ENCODE results near the gene CLEC4M.

CLEC4M gene

DNA sequence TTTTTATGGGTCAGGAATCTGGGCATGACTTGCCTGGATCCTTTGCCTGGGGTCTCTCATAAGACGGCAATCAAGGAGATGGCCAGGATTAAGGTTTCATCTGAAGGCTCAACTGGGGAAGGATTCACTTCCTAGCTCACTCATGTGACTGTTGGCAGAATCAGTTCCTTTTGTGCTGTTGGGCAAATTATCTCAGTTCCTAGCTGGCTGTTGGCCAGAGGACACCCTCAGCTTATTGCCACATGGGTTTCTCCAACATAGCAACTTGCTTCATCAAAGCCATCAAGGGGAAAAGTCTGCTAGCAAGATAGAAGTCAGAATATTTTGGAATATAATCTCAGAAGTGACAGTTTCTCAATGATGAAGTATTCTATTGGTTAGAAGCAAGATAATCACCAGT, 54.8 kb downstream of the CLEC4M start:
- TF ChIP-seq, protein P1, sequence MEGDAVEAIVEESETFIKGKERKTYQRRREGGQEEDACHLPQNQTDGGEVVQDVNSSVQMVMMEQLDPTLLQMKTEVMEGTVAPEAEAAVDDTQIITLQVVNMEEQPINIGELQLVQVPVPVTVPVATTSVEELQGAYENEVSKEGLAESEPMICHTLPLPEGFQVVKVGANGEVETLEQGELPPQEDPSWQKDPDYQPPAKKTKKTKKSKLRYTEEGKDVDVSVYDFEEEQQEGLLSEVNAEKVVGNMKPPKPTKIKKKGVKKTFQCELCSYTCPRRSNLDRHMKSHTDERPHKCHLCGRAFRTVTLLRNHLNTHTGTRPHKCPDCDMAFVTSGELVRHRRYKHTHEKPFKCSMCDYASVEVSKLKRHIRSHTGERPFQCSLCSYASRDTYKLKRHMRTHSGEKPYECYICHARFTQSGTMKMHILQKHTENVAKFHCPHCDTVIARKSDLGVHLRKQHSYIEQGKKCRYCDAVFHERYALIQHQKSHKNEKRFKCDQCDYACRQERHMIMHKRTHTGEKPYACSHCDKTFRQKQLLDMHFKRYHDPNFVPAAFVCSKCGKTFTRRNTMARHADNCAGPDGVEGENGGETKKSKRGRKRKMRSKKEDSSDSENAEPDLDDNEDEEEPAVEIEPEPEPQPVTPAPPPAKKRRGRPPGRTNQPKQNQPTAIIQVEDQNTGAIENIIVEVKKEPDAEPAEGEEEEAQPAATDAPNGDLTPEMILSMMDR (IDR thresholded peaks at IDR 0.05; ENCODE audit: low read depth, low read length, missing control alignments), result no peak
- Histone ChIP-seq H3K4me3 (ENCODE audit: low read depth, low read length) (no peak overlapping the region), H3K36me3 (replicated peaks) (no peaks in the 10 kb centered on the region), H3K27ac (no peak overlapping the region), H3K27me3 (replicated peaks) (peaks cover 2% of the 10 kb centered on the region)
- in situ Hi-C loops (cut with HindIII; ENCODE audit: low pct_ligation_motif_present, low sequenced_read_pairs), result no loop called here
- DNase-seq, result no peak

DNA sequence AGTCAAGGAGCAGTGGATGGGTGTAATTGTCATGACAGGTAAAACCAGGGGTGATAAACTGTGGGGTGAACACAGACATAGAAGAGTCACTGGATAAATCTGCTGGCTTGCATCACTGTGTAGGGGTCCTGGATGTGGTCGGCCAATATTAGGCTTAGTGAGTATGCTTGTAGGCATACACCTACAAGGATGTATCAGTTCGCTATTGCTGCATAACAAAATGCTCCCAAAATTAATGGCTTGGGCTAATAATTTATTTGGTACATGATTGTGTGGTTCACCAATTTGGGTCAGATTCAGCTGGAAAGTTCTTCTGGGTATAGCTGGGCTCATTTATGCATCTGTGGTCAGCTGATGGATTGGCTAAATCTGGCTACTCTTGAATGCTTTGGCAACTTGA, 55.8 kb downstream of the CLEC4M start:
- H3K27me3 ChIP-seq (replicated peaks), result peaks cover 2% of the 10 kb centered on the region
- in situ Hi-C loops (cut with HindIII; ENCODE audit: low pct_ligation_motif_present, low sequenced_read_pairs), result no loop called here
- no peaks in the 10 kb centered on the region for H3K36me3 ChIP-seq (replicated peaks)
- H3K4me3 ChIP-seq (ENCODE audit: low read depth, low read length), result no peak overlapping the region
- TF ChIP-seq, protein P1 (IDR thresholded peaks at IDR 0.05; ENCODE audit: low read depth, low read length, missing control alignments), result no peak
- no peak overlapping the region for H3K27ac ChIP-seq
- no peak for DNase-seq
